ENCODE data around the gene ABHD5.

ABHD5 gene

DNA sequence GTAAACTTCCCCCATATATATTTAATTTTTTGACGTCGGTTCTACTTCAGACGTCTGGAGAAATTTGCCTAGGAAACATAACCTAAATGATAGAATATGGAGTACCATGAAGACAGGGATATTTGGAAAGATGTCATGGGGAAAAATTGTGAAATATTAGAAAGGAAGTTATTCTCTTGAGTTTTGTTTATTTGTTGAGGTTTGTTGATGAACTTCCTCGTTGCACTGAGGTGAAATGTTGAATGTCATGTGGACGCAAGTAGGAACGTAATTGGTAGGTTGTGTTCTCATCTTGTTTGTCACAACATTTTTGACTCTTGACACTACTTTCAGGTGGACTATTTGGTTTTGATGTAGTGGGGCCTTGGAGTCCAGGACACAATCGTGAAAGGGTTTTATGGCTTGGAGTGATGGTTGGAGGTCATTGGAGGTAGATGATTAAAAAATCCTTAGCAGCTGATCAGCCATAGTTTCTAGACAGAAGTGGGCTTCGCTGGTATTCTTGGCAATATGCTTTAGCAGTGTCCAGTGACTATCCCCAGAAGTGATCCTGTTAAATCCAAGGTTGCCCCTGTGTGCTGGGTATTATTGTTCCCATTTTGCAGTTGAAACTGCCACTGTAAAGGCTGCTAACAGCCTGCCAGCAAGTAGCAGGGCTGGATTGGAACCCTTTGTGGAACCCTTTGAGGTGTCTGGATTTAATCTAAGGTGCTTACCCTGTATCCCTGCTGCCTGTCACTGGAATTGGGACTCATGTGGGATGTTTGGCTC, 1.5 kb downstream of the ABHD5 start:
- TF ChIP-seq, protein P1, sequence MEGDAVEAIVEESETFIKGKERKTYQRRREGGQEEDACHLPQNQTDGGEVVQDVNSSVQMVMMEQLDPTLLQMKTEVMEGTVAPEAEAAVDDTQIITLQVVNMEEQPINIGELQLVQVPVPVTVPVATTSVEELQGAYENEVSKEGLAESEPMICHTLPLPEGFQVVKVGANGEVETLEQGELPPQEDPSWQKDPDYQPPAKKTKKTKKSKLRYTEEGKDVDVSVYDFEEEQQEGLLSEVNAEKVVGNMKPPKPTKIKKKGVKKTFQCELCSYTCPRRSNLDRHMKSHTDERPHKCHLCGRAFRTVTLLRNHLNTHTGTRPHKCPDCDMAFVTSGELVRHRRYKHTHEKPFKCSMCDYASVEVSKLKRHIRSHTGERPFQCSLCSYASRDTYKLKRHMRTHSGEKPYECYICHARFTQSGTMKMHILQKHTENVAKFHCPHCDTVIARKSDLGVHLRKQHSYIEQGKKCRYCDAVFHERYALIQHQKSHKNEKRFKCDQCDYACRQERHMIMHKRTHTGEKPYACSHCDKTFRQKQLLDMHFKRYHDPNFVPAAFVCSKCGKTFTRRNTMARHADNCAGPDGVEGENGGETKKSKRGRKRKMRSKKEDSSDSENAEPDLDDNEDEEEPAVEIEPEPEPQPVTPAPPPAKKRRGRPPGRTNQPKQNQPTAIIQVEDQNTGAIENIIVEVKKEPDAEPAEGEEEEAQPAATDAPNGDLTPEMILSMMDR (IDR thresholded peaks at IDR 0.05): no peak

DNA sequence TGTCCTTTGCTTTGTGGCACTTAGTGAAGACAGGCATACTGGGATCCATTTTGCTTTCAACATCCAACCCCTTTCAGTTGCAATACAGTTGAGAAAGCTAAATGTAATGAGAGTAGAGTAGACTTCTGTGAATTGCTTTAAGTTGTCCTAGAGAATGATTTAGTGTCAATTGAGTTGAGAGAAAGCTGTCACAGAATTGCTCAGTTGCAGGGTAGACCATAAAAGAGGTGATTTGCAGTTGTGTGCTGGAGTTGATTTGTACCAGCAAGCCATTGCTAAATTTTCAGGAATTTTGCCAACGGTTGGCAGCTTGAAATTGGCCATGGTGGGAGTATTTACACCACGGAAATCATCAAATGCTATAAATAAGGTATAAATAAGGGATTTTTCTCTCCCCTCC, 2.2 kb downstream of the ABHD5 start:
- TF ChIP-seq, protein P1 (IDR thresholded peaks at IDR 0.05): no peak

DNA sequence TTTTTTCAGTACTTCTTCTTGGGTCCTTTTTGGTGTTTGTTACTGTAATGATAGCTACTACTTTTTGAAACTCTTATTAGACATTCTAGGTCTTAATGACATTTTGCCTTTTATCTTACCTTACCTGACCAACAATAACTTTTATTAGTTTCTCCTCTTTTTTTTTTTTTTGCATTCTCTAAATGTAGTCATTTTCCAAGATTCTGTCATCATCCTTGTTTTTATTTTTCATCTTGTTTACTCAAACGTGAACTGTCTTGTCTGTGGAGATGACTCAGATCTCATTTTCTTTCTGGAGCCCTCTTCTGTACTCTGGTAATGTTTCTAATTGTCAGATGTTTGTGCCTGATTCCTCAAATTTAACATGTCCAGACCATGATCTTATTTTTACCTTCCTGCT, 2.9 kb downstream of the ABHD5 start:
- TF ChIP-seq, protein P1 (IDR thresholded peaks at IDR 0.05): no peak

DNA sequence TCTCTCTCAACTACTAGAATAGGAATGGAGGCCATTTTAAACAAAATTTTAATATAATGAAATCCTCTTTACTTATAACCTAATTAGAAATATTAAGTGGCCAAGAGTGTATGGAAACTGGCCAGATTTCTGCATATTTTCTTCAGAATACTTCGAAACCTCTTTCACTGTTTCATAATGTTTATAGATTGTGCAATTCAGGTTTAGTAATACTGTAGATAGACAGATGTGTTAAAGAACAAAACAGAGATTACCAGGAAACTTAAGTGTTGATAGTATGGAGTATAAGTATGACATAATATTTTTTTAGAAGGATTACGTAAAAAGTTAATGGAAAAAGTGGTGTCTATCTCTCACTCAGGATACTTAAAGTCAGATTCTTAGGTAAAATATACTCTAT, 4.7 kb downstream of the ABHD5 start:
- TF ChIP-seq, protein P1 (IDR thresholded peaks at IDR 0.05): no peak

DNA sequence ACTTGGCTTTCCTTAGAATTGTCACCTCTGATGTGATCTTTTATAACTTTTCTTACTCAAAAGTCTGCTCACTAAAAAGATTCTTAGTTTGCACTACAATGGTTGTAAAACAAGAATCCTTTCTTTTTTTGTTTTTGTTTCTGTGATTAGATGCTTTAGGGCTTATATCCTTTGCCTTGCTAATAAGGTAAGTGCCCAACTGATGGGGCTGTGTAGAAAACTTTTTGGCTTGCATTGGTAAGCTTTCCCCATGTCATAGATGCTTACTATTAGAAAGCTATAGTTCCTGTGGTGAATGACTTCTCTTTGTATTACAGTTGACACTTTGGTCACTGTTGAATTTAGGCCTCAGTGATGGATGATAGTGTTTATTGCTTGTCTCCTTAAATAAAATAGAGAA, 5.1 kb downstream of the ABHD5 start:
- TF ChIP-seq, protein P1 (IDR thresholded peaks at IDR 0.05): no peak

DNA sequence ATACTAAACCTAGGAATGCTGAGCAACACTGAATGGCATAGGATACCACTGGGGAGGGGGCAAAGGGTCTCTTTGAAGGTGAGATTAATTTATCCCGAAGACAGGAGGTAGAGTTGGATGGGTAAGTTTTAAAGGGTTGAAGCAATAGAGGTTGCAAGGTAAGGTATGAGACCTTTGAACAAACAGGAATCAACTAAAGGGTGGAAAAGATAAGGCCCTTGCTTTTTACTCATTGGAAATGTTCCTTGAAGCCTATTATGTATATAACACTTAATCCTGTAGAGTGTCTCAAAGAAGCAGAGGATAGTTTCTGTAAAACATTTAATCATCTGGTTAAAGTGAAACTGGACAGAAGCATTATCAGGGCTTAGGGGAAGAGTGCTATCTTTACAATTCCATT, 5.7 kb downstream of the ABHD5 start:
- TF ChIP-seq, protein P1 (IDR thresholded peaks at IDR 0.05): no peak

DNA sequence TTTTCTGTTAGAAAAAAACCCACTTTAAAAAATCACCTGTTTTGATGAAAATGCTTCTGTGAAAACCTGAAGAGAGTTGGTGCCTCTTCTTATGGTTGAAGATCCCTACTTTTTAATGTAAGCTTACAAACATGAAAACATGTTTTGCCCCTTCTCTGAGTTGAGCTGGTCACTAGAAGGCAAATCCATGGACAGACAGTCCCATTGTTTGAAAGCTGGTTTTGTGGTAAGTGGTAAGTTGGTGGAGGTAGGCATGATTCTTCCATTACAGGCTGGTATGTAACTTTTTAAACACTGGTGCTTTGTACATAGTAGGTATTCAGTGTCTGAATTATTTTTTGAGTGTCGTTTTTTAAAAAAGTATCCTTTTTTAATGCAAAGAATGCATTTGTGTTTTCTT, 6.1 kb downstream of the ABHD5 start:
- TF ChIP-seq, protein P1 (IDR thresholded peaks at IDR 0.05): no peak

DNA sequence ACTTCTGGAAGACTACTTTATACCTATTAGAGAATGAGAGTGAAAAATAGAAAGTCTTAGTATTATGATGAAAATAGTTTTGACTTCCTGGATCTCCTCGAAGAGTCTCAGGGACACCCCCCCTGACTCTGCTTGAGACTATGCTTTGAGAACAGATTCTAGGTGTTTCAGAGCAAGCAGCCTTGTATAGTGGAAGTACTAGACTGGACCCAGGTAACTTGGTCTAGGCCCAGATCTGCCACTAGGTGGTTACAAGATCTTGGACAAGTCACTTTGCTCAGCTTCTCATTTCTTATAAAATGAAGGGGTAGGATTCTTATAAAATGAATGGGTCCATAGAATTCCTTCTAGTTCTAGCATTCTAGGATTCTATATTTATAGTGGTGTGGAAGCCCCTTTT, 9.1 kb downstream of the ABHD5 start:
- TF ChIP-seq, protein P1 (IDR thresholded peaks at IDR 0.05): peak; percentile 25; the same call in 1 of the 2 replicates

All from LNCAP (cell line).